Neural cell (in vitro differentiated cells): Measurements from ENCODE around the gene CNOT3. TPM values are rescaled to one million over a fixed set of nuclear protein-coding genes. Genes with fewer than 3 reads are reported as not detected.

Experiments used
- H2AFZ ChIP-seq: fragments of 200-600, 300-800 bp; sonication (generic), shearing (Covaris generic); 2 replicates; pipeline ENCODE4 v1.6.0; 2014; ENCODE audit warnings: low read depth, mild to moderate bottlenecking, antibody characterized with exemption, low read length, moderate library complexity
- H3F3A ChIP-seq: fragments of 200-600 bp; shearing (Covaris generic); 2 replicates; pipeline ENCODE4 v1.6.1; 2016; ENCODE audit warnings: mild to moderate bottlenecking, moderate library complexity, mixed read lengths, antibody characterized with exemption, low read length; ENCODE audit not compliant: insufficient read depth, poor library complexity, severe bottlenecking
- H3K27ac ChIP-seq: fragments of 200-600, 300-800 bp; sonication (generic), shearing (Covaris generic); 2 replicates; pipeline ENCODE4 v1.5.1; 2014; ENCODE audit warnings: mild to moderate bottlenecking, low read length, moderate library complexity
- H3K27me3 ChIP-seq: fragments of 300-800, 200-600 bp; sonication (generic), shearing (Covaris generic); 2 replicates; pipeline ENCODE4 v1.6.0; 2014; ENCODE audit warnings: mild to moderate bottlenecking, low read depth, low read length, moderate library complexity; ENCODE audit not compliant: insufficient read depth
- H3K36me3 ChIP-seq: fragments of 300-800, 200-600 bp; sonication (generic), shearing (Covaris generic); 2 replicates; pipeline ENCODE4 v1.5.1; 2014; ENCODE audit warnings: mild to moderate bottlenecking, antibody characterized with exemption, low read length, moderate library complexity; ENCODE audit not compliant: insufficient read depth
- H3K4me2 ChIP-seq: fragments of 300-800, 200-600 bp; sonication (generic), shearing (Covaris generic); 2 replicates; pipeline ENCODE4 v1.6.0; 2014; ENCODE audit warnings: mild to moderate bottlenecking, low read length
- H3K4me3 ChIP-seq: fragments of 300-800, 200-600 bp; sonication (generic), shearing (Covaris generic); 2 replicates; pipeline ENCODE4 v1.5.1; 2014; ENCODE audit warnings: mild to moderate bottlenecking, low read length, moderate library complexity
- H3K79me2 ChIP-seq: fragments of 200-600 bp; shearing (Covaris generic); replicated peaks from 2 replicates; pipeline ENCODE4 v1.6.0; 2014; ENCODE audit warnings: mild to moderate bottlenecking, low read length, moderate library complexity; ENCODE audit not compliant: insufficient read depth
- H3K9ac ChIP-seq: fragments of 300-800, 200-600 bp; sonication (generic), shearing (Covaris generic); 2 replicates; pipeline ENCODE4 v1.6.1; 2016; ENCODE audit warnings: mild to moderate bottlenecking, low read length, mixed read lengths
- H3K9me2 ChIP-seq: fragments of 200-600 bp; shearing (Covaris generic); 2 replicates; pipeline ENCODE4 v1.6.1; 2016; ENCODE audit warnings: mild to moderate bottlenecking, low read length, mixed read lengths; ENCODE audit not compliant: insufficient read depth
- H3K9me3 ChIP-seq: fragments of 200-600, 300-800 bp; sonication (generic), shearing (Covaris generic); 2 replicates; pipeline ENCODE4 v1.6.1; 2016; ENCODE audit warnings: mild to moderate bottlenecking, mixed run types, low read length, moderate library complexity, mixed read lengths
- H4K20me1 ChIP-seq: fragments of 200-600 bp; shearing (Covaris generic); 2 replicates; pipeline ENCODE4 v1.6.1; 2016; ENCODE audit warnings: mild to moderate bottlenecking, mixed run types; ENCODE audit not compliant: insufficient read depth
- CTCF ChIP-seq: fragments of 450-650 bp; IDR thresholded peaks from 2 replicates; pipeline ENCODE4 v1.5.1; 2014; ENCODE audit warnings: antibody characterized with exemption, mild to moderate bottlenecking, moderate library complexity; ENCODE audit not compliant: poor library complexity, severe bottlenecking
- EP300 ChIP-seq: fragments of 450-650 bp; conservative IDR thresholded peaks from 2 replicates; pipeline ENCODE4 v1.6.1; 2014; ENCODE audit warnings: antibody characterized with exemption, mild to moderate bottlenecking, moderate library complexity; ENCODE audit not compliant: poor library complexity, severe bottlenecking
- EZH2 ChIP-seq: fragments of 200-600, 300-800 bp; shearing (Covaris generic), sonication (generic); IDR thresholded peaks from 2 replicates; pipeline ENCODE4 v1.6.1; 2014; ENCODE audit warnings: antibody characterized with exemption, low read length, borderline replicate concordance, mild to moderate bottlenecking; ENCODE audit not compliant: insufficient read depth, poor library complexity, severe bottlenecking
- MXI1 ChIP-seq: fragments of 450-650 bp; conservative IDR thresholded peaks from 2 replicates; pipeline ENCODE4 v1.6.1; 2014; ENCODE audit warnings: antibody characterized with exemption, mild to moderate bottlenecking; ENCODE audit not compliant: poor library complexity, severe bottlenecking
- POLR2AphosphoS5 ChIP-seq: IDR thresholded peaks from 2 replicates; pipeline ENCODE4 v1.6.1; 2012
- RAD21 ChIP-seq: fragments of 450-650 bp; conservative IDR thresholded peaks from 2 replicates; pipeline ENCODE4 v1.6.1; 2014; ENCODE audit warnings: antibody characterized with exemption, mild to moderate bottlenecking, moderate library complexity
- REST ChIP-seq: IDR thresholded peaks from 2 replicates; pipeline ENCODE4 v1.6.1; 2012; ENCODE audit warnings: borderline replicate concordance
- SMC3 ChIP-seq: fragments of 450-650 bp; conservative IDR thresholded peaks from 2 replicates; pipeline ENCODE4 v1.6.1; 2014; ENCODE audit warnings: antibody characterized with exemption, mild to moderate bottlenecking, moderate library complexity; ENCODE audit not compliant: poor library complexity
- TAF1 ChIP-seq: IDR thresholded peaks from 2 replicates; pipeline ENCODE4 v1.6.1; 2012; ENCODE audit warnings: low read depth
- polyA plus RNA-seq: library from polyadenylated mRNA; depleted of rRNA; stranded (reverse); fragments of >200 nt; gene quantifications from 2 replicates; pipeline ENCODE4 v1.2.3, GENCODE V29; 2014

Gene CNOT3
- polyA plus RNA-seq, 1 donor from 2014 or later, result 7.6 TPM

- H3K9ac ChIP-seq, result no peak overlapping the region
- no peak overlapping the region for H3K4me3 ChIP-seq
- H3K27me3 ChIP-seq, result no peaks in the 10 kb centered on the region
- H3K79me2 ChIP-seq, result peaks cover 48% of the 10 kb centered on the region
- H3K9me2 ChIP-seq, result no peaks in the 10 kb centered on the region
- H4K20me1 ChIP-seq, result peaks cover 13% of the 10 kb centered on the region
- H3F3A ChIP-seq, result no peaks in the 10 kb centered on the region
- H2AFZ ChIP-seq, result no peak overlapping the region
- no peak overlapping the region for H3K27ac ChIP-seq
- no peaks in the 10 kb centered on the region for H3K36me3 ChIP-seq
- no peak overlapping the region for H3K4me2 ChIP-seq
- H3K9me3 ChIP-seq, result no peaks in the 10 kb centered on the region
- no peak for TF ChIP-seq RAD21
- TF ChIP-seq POLR2AphosphoS5, result no peak
- no peak for TF ChIP-seq REST
- TF ChIP-seq EP300, result no peak
- no peak for TF ChIP-seq SMC3
- no peak for TF ChIP-seq TAF1
- TF ChIP-seq CTCF, result no peak
- no peak for TF ChIP-seq MXI1
- no peak for TF ChIP-seq EZH2
These were observed 65.6 kb downstream of the CNOT3 start for GRCh38 chr19:54203151-54203611.

- Histone ChIP-seq H3K9me3 (no peaks in the 10 kb centered on the region), H3K79me2 (peaks cover 48% of the 10 kb centered on the region), H3F3A (no peaks in the 10 kb centered on the region), H3K27me3 (no peaks in the 10 kb centered on the region), H3K9ac (no peak overlapping the region), H3K36me3 (no peaks in the 10 kb centered on the region), H3K9me2 (no peaks in the 10 kb centered on the region), H3K27ac (no peak overlapping the region), H2AFZ (no peak overlapping the region), H3K4me2 (no peak overlapping the region), H4K20me1 (peaks cover 13% of the 10 kb centered on the region), H3K4me3 (no peak overlapping the region)
- TF ChIP-seq SMC3, result no peak
- no peak for TF ChIP-seq EP300
- no peak for TF ChIP-seq MXI1
- TF ChIP-seq TAF1, result no peak
- no peak for TF ChIP-seq POLR2AphosphoS5
- TF ChIP-seq CTCF, result no peak
These were observed 67.4 kb downstream of the CNOT3 start for GRCh38 chr19:54204767-54205468.

Other genes with a start within 250 kb of the CNOT3 start
- gene CACNG7, start 228.5 kb upstream of the CNOT3 start, polyA plus RNA-seq, result 27.8 and 37.0 TPM in 2 replicates
- 3.3 and 6.0 TPM in 2 replicates for gene CACNG8, start 174.8 kb upstream of the CNOT3 start, polyA plus RNA-seq
- gene CACNG6, start 146.1 kb upstream of the CNOT3 start, polyA plus RNA-seq, result 0.28 and 0.60 TPM in 2 replicates
- not detected in 2 replicates for gene VSTM1, start 73.9 kb upstream of the CNOT3 start, polyA plus RNA-seq
- not detected in 2 replicates for gene TARM1, start 56.4 kb upstream of the CNOT3 start, polyA plus RNA-seq
- 0.20 TPM in 1 of 2 replicates, not detected in the other for gene OSCAR, start 37.0 kb upstream of the CNOT3 start, polyA plus RNA-seq
- gene NDUFA3, start 34.9 kb upstream of the CNOT3 start, polyA plus RNA-seq, result 21.4 and 62.8 TPM in 2 replicates
- 24.3 and 28.0 TPM in 2 replicates for gene TFPT, start 22.1 kb upstream of the CNOT3 start, polyA plus RNA-seq
- 73.5 and 76.6 TPM in 2 replicates for gene PRPF31, start 22.0 kb upstream of the CNOT3 start, polyA plus RNA-seq
- 14.0 and 17.0 TPM in 2 replicates for gene LENG1, start 22.0 kb downstream of the CNOT3 start, polyA plus RNA-seq
- gene TMC4, start 35.4 kb downstream of the CNOT3 start, polyA plus RNA-seq, result 0.15 and 2.2 TPM in 2 replicates
- gene MBOAT7, start 51.8 kb downstream of the CNOT3 start, polyA plus RNA-seq, result 19.0 and 25.1 TPM in 2 replicates
- 113 and 130 TPM in 2 replicates for gene TSEN34, start 53.5 kb downstream of the CNOT3 start, polyA plus RNA-seq
- 1,693 and 1,965 TPM in 2 replicates for gene RPS9, start 63.1 kb downstream of the CNOT3 start, polyA plus RNA-seq
- gene LILRB3, start 85.2 kb downstream of the CNOT3 start, polyA plus RNA-seq, result not detected in 2 replicates
- not detected in 2 replicates for gene LILRA6, start 105.0 kb downstream of the CNOT3 start, polyA plus RNA-seq
- not detected in 2 replicates for gene LILRB5, start 119.5 kb downstream of the CNOT3 start, polyA plus RNA-seq
- gene LILRB2, start 143.3 kb downstream of the CNOT3 start, polyA plus RNA-seq, result not detected in 2 replicates
- gene LILRA5, start 175.4 kb downstream of the CNOT3 start, polyA plus RNA-seq, result not detected in 2 replicates
- not detected in 2 replicates for gene LILRA4, start 201.4 kb downstream of the CNOT3 start, polyA plus RNA-seq
- not detected in 2 replicates for gene LAIR1, start 227.2 kb downstream of the CNOT3 start, polyA plus RNA-seq